A673 (cell line): Measurements from ENCODE around the gene RNF220. TPM values are rescaled to one million over a fixed set of nuclear protein-coding genes. Genes with fewer than 3 reads are reported as not detected.
A peak's percentile ranks its signal among the peaks of the same experiment; 100 is the strongest.

Experiments
- BruUV-seq: library from RNA; stranded (reverse); fragments of 400-500 nt; replicated peaks from 2 replicates; lab custom pipeline; 2021; lab: Mats Ljungman, UMichigan
- CTCF ChIA-PET: fragments of 300-600 bp; sonication (Branson Sonifier 250); formaldehyde crosslinking; loops from one replicate; lab custom pipeline; 2022; ENCODE audit warnings: antibody characterized with exemption; lab: Charles Lee
- POLR2A ChIA-PET: fragments of 300-600 bp; sonication (Branson Sonifier 250); formaldehyde crosslinking; loops from one replicate; lab custom pipeline; 2022; ENCODE audit warnings: antibody characterized with exemption; ENCODE audit not compliant: low non-redundant PET; lab: Charles Lee
- DNase-seq: peaks from one replicate; pipeline ENCODE4 v3.0.0-alpha.2; 2015; ENCODE audit warnings: low spot score
- H3K27ac ChIP-seq: fragments of 200-600 bp; sonication (generic); 2 replicates; pipeline ENCODE4 v1.5.1; 2016; ENCODE audit warnings: mixed run types, low read depth, mild to moderate bottlenecking, mixed read lengths, antibody characterized with exemption, low read length; ENCODE audit not compliant: poor library complexity, severe bottlenecking
- H3K27me3 ChIP-seq: fragments of 200-600 bp; sonication (generic); replicated peaks from 2 replicates; pipeline ENCODE4 v1.6.1; 2017; ENCODE audit warnings: mixed run types, low read depth, mild to moderate bottlenecking, mixed read lengths, antibody characterized with exemption, low read length; ENCODE audit not compliant: insufficient read depth, poor library complexity
- H3K36me3 ChIP-seq: fragments of 200-600 bp; sonication (generic); 2 replicates; pipeline ENCODE4 v1.6.1; 2016; ENCODE audit warnings: mixed run types, mild to moderate bottlenecking, mixed read lengths, antibody characterized with exemption, low read length; ENCODE audit not compliant: insufficient read depth, poor library complexity, severe bottlenecking
- H3K4me1 ChIP-seq: fragments of 200-600 bp; sonication (generic); 2 replicates; pipeline ENCODE4 v1.6.1; 2017; ENCODE audit warnings: mixed run types, mild to moderate bottlenecking, mixed read lengths, antibody characterized with exemption, low read length; ENCODE audit not compliant: insufficient read depth, poor library complexity, severe bottlenecking
- H3K4me3 ChIP-seq: fragments of 200-600 bp; sonication (generic); 2 replicates; pipeline ENCODE4 v1.5.1; 2016; ENCODE audit warnings: low read depth, mixed run types, mild to moderate bottlenecking, mixed read lengths, low read length; ENCODE audit not compliant: poor library complexity, severe bottlenecking
- H3K9me3 ChIP-seq: fragments of 200-600 bp; sonication (generic); 2 replicates; pipeline ENCODE4 v1.6.1; 2016; ENCODE audit warnings: mixed run types, low read depth, mild to moderate bottlenecking, mixed read lengths, antibody characterized with exemption, low read length; ENCODE audit not compliant: poor library complexity, severe bottlenecking
- CTCF ChIP-seq: fragments of 300-800, 200-600 bp; sonication (generic); conservative IDR thresholded peaks from 2 replicates; pipeline ENCODE4 v1.5.1; 2017; ENCODE audit warnings: low read depth, mild to moderate bottlenecking, antibody characterized with exemption, low read length, moderate library complexity, mixed read lengths
- EZH2 ChIP-seq: fragments of 200-600 bp; sonication (generic); IDR thresholded peaks from 2 replicates; pipeline ENCODE4 v1.6.1; 2017; ENCODE audit warnings: borderline replicate concordance, low read depth, mild to moderate bottlenecking, mixed read lengths, antibody characterized with exemption, low read length; ENCODE audit not compliant: poor library complexity, severe bottlenecking
- intact Hi-C: fragments of 100-400 bp; cut with micrococcal nuclease; formaldehyde crosslinking; loops from one replicate; pipeline ENCODE4 v1.10.0; 2022; ENCODE audit not compliant: unreplicated experiment
- total RNA-seq: library from RNA; stranded (reverse); gene quantifications from 2 replicates; pipeline ENCODE4 v1.2.3, GENCODE V29; 2021

The RNF220 gene
- total RNA-seq, 1 experiment from 2014 or later = 80.6 TPM

- no peak for TF ChIP-seq CTCF
- no peak for TF ChIP-seq EZH2
- H3K27me3 ChIP-seq = peaks cover 27% of the 10 kb centered on the region
These were observed 198.7 kb downstream of the RNF220 start for GRCh38 chr1:44603718-44604117.

GRCh38 chr1:44604157-44604955, 199.3 kb downstream of the RNF220 start:
- no TSS peak for BruUV-seq
- H3K27me3 ChIP-seq = peaks cover 27% of the 10 kb centered on the region
- H3K36me3 ChIP-seq = no peaks in the 10 kb centered on the region
- H3K9me3 ChIP-seq = no peaks in the 10 kb centered on the region
- intact Hi-C loops = no loop called here
- no peak overlapping the region for H3K27ac ChIP-seq
- no peak for DNase-seq
- ChIA-PET POLR2A (no interaction called here), CTCF (interaction anchor here (1.0 kb wide), 1 partner anchor 9 kb away, joined by 9 read pairs; no protein-coding TSS in a partner anchor)
- peaks cover 16% of the 10 kb centered on the region for H3K4me1 ChIP-seq
- TF ChIP-seq EZH2 (no peak), CTCF (no peak)
- H3K4me3 ChIP-seq = no peak overlapping the region

More at GRCh38 chr1:44603718-44604117, 198.7 kb downstream of the RNF220 start:
- Histone ChIP-seq H3K4me1 (peaks cover 16% of the 10 kb centered on the region), H3K27ac (no peak overlapping the region), H3K9me3 (no peaks in the 10 kb centered on the region), H3K36me3 (no peaks in the 10 kb centered on the region), H3K4me3 (no peak overlapping the region)
- ChIA-PET CTCF (no interaction called here), POLR2A (no interaction called here)
- no TSS peak for BruUV-seq
- DNase-seq = peak; percentile 40
- intact Hi-C loops = no loop called here

GRCh38 chr1:44605914-44606615, 201.0 kb downstream of the RNF220 start:
- BruUV-seq = no TSS peak
- Histone ChIP-seq H3K27me3 (peaks cover 16% of the 10 kb centered on the region), H3K27ac (no peak overlapping the region), H3K36me3 (no peaks in the 10 kb centered on the region), H3K4me1 (peaks cover 16% of the 10 kb centered on the region), H3K4me3 (no peak overlapping the region), H3K9me3 (no peaks in the 10 kb centered on the region)
- TF ChIP-seq CTCF (no peak), EZH2 (no peak)
- ChIA-PET CTCF (no interaction called here), POLR2A (no interaction called here)
- intact Hi-C loops = no loop called here
- peak; percentile 44 for DNase-seq
